ENCODE measurements around the gene PRCD. TPM values are rescaled to one million over a fixed set of nuclear protein-coding genes. Genes with fewer than 3 reads are reported as not detected.
A peak's percentile ranks its signal among the peaks of the same experiment; 100 is the strongest.
"Not testable (repeated sequence)": the region's sequence is repeated elsewhere in the genome, so short reads cannot be mapped to it uniquely, and the experiment has no call there.

The PRCD gene
- total RNA-seq, 6 experiments from 2014 or later = 0.12 to 1.3 (median 0.22) TPM; not detected in 3

DNA sequence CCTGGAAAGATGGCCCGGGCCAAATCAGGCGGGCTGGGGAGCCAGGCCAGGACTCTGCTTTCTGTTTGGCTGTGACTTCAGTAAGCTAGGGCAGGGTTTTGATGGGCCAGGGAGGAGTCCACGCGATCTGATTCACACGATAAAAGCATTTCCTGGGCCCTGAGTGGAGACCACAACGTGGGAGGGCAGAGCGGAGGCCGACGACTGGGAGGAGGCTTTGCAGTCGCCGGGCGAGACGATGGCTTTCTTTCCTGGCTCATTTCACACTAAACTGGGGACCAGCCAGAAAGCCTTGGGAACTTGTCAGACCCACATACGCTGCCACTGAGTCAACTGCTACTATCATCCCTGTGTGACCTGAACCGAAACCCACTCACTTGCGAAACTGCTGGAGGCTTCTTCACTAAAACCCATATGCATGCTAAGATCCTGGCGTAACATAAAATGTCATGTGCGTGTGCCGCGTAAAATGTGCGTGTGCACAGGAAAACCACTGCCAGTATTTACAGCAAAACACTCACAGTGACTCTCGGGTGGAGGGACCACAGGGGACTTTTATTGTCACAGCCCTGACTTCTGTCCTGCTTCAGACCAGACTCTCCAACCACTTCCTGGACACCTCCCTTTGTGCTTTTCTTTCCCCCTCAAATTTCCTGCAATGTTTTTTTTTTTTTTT lies 24.4 kb upstream of the PRCD start:
- Histone ChIP-seq H3K9me3 (no peaks in the 10 kb centered on the region), H3K4me1 (no peaks in the 10 kb centered on the region), H3K27me3 (no peaks in the 10 kb centered on the region), H3K36me3 (no peaks in the 10 kb centered on the region), H3K27ac (peak overlapping the region in 2 of 3 donors; percentile 43 to 51), H3K4me3 (no peak overlapping the region)
- ATAC-seq (peak; percentile 37 to 64 (median 56)), DNase-seq (no peak)
- 52% methylated on average over 15 of the region's 22 CpGs for WGBS (ENCODE audit: insufficient coverage, low coverage, low lambda C conversion rate, missing lambda C conversion rate)
- TF ChIP-seq, protein P1, sequence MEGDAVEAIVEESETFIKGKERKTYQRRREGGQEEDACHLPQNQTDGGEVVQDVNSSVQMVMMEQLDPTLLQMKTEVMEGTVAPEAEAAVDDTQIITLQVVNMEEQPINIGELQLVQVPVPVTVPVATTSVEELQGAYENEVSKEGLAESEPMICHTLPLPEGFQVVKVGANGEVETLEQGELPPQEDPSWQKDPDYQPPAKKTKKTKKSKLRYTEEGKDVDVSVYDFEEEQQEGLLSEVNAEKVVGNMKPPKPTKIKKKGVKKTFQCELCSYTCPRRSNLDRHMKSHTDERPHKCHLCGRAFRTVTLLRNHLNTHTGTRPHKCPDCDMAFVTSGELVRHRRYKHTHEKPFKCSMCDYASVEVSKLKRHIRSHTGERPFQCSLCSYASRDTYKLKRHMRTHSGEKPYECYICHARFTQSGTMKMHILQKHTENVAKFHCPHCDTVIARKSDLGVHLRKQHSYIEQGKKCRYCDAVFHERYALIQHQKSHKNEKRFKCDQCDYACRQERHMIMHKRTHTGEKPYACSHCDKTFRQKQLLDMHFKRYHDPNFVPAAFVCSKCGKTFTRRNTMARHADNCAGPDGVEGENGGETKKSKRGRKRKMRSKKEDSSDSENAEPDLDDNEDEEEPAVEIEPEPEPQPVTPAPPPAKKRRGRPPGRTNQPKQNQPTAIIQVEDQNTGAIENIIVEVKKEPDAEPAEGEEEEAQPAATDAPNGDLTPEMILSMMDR (IDR thresholded peaks at IDR 0.05) = no peak
- TF ChIP-seq POLR2A (IDR thresholded peaks at IDR 0.05) = no peak
- intact Hi-C loops (cut with DNase I) = loop anchor here in 1 of 2 donors (5.0 kb wide), 1 partner anchor 112 kb away; no protein-coding TSS in a partner anchor

DNA sequence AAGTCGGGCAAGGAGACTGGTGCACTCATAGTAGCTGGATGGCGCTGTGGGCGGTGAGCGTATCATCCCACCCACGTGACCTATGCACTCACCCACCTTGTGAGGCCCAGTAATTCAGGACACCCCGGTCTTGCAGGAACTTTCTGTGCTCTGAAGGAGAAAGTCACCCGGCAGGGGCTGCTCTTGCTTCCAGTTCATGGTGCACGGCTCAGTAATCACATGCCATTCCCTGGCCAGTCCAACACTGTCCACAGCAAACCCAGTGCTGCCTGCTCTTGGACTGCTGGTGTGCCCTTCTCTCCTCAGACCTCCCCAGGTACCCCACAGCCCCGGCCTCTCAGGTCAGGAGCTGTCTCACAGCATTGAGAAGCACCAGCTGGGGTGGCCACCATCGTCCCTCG lies 22.2 kb upstream of the PRCD start:
- intact Hi-C loops (cut with DNase I) = loop anchor here in 1 of 2 donors (5.0 kb wide), 1 partner anchor 110 kb away; no protein-coding TSS in a partner anchor
- no peaks in the 10 kb centered on the region for H3K27me3 ChIP-seq
- peaks cover 0 to 8% (median 0%) of the 10 kb centered on the region in 4 donors for H3K4me1 ChIP-seq
- H3K4me3 ChIP-seq = no peak overlapping the region
- no peak for TF ChIP-seq POLR2A (IDR thresholded peaks at IDR 0.05)
- TF ChIP-seq, protein P1 (IDR thresholded peaks at IDR 0.05) = no peak
- no peaks in the 10 kb centered on the region for H3K9me3 ChIP-seq
- H3K27ac ChIP-seq = no peak overlapping the region
- no peaks in the 10 kb centered on the region for H3K36me3 ChIP-seq
- ATAC-seq = no peak
- DNase-seq = no peak
- WGBS (ENCODE audit: insufficient coverage, low coverage, low lambda C conversion rate, missing lambda C conversion rate) = 88% methylated on average over 3 of the region's 11 CpGs

DNA sequence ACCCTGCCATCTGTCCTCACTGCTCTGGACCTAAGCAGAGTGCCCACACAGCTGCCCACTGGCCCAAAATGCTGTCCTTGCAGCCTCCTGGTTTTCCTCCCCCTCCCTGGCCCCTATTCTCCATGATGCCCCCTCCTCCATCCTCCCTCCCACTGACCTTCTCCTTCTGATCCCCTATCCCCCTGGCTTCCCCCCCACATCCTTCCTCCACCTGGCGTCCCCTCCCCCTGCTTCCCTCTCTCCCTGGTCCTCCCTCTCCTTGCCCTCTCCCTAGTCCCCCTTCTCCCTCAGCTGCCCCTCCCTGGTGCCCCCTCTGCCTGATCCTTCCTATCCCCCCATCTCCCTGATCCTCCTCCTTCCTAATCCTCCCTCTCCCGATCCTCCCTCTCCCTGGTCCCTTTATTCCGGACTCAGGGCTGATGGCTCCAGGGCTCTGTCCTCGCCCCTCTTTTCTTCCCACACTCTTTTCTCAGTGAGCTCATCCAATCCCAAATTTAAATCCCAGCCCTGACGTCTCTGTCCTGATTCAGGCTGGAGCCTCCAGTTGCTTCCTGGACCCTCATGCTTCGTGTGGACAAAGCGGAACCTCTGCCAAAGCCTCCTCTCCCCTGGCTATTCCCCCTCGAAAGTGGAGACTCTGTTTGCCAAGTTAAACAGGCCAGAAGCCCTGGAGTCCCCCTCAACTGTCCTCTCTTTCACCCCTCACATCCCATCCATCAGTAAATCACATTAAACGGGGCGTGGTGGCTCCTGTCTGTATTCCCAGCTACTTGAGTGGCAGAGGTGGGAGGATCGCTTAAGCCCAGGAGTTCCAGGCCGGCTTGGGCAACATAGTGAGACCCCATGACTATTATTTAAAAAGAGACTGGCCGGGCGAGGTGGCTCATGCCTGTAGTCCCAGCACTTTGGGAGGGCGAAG lies 20.5 kb upstream of the PRCD start:
- TF ChIP-seq POLR2A (IDR thresholded peaks at IDR 0.05) = no peak
- TF ChIP-seq, protein P1 (IDR thresholded peaks at IDR 0.05) = no peak
- 67% methylated on average over 11 of the region's 15 CpGs for WGBS (ENCODE audit: insufficient coverage, low coverage, low lambda C conversion rate, missing lambda C conversion rate)
- intact Hi-C loops (cut with DNase I) = loop anchor here in 1 of 2 donors (5.0 kb wide), 1 partner anchor 108 kb away; no protein-coding TSS in a partner anchor

DNA sequence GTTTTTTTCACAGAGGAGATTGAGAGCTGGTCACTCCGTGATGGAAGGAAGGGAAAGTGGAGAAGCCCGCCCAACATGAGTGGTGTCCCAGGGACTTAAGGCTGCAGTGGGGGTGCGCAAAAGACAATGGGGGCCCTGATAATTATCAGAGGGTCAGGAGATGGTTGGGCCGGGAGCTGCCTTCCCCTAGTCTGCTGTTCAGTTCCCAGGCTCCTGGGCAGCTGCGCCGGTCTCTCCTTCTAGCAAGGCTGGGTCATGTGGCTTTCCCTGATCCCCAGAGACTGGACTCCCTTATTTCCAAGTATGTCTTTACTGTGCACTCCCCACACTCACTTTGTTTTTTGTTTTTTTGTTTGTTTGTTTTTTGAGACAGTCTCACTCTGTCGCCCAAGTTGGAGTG lies 18.6 kb upstream of the PRCD start:
- Histone ChIP-seq H3K9me3 (no peaks in the 10 kb centered on the region), H3K4me1 (peaks cover 0 to 24% (median 9%) of the 10 kb centered on the region in 4 donors), H3K36me3 (no peaks in the 10 kb centered on the region), H3K4me3 (no peak overlapping the region), H3K27me3 (no peaks in the 10 kb centered on the region), H3K27ac (no peak overlapping the region)
- intact Hi-C loops (cut with DNase I) = loop anchor here in 1 of 2 donors (10.0 kb wide), 1 partner anchor 54 kb away; no protein-coding TSS in a partner anchor
- DNase-seq (no peak), ATAC-seq (no peak)
- 83% methylated on average over 4 of the region's 7 CpGs for WGBS (ENCODE audit: insufficient coverage, low coverage, low lambda C conversion rate, missing lambda C conversion rate)
- TF ChIP-seq, protein P1 (IDR thresholded peaks at IDR 0.05) = no peak
- no peak for TF ChIP-seq POLR2A (IDR thresholded peaks at IDR 0.05)

More for the DNA sequence above, 20.5 kb upstream of the PRCD start:
- no peak for ATAC-seq
- Histone ChIP-seq H3K9me3 (no peaks in the 10 kb centered on the region), H3K4me3 (no peak overlapping the region), H3K36me3 (no peaks in the 10 kb centered on the region), H3K27ac (no peak overlapping the region), H3K27me3 (no peaks in the 10 kb centered on the region), H3K4me1 (peaks cover 0 to 14% (median 4%) of the 10 kb centered on the region in 4 donors)
- no peak for DNase-seq

DNA sequence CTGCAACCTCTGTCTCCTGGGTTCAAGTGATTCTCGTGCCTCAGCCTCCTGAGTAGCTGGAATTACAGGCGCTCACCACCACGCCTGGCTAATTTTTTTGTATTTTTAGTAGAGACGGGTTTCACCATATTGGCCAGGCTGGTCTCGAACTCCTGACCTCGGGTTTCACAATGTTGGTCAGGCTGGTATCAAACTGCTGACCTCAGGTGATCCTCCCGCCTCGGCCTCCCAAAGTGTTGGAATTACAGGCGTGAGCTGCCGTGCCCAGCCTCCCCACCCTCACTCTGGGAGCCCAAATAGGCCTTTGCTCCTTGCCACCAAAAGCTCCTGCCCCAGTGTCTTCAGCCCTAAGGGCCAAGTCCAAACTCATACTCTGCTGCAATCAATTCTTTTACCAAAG lies 18.2 kb upstream of the PRCD start:
- not testable (repeated sequence) for H3K4me3 ChIP-seq, ATAC-seq, H3K9me3 ChIP-seq, H3K27me3 ChIP-seq, DNase-seq, H3K27ac ChIP-seq, H3K36me3 ChIP-seq
- intact Hi-C loops (cut with DNase I) = loop anchor here in 1 of 2 donors (10.0 kb wide), 1 partner anchor 53 kb away; no protein-coding TSS in a partner anchor
- peaks cover 0 to 24% (median 9%) of the 10 kb centered on the region in 4 donors for H3K4me1 ChIP-seq
- 30% methylated on average over 7 of the region's 10 CpGs for WGBS (ENCODE audit: insufficient coverage, low coverage, low lambda C conversion rate, missing lambda C conversion rate)

All from right lobe of liver (tissue), 6 donors.